Esophagus squamous epithelium (tissue), 5 donors: ENCODE data around the gene SACM1L. TPM values are rescaled to one million over a fixed set of nuclear protein-coding genes. Genes with fewer than 3 reads are reported as not detected.
"Not testable (repeated sequence)": the region's sequence is repeated elsewhere in the genome, so short reads cannot be mapped to it uniquely, and the experiment has no call there.

Experiments used
- DNase-seq: peaks from one replicate; lab custom pipeline; 2025; lab: John Stamatoyannopoulos, UW
- H3K27ac ChIP-seq, 4 donors: fragments of 200-600 bp; sonication (generic); one replicate each; pipeline ENCODE4 v1.5.1; 2016 to 2019; ENCODE audit warnings: mild to moderate bottlenecking in 1 of 4
- H3K27me3 ChIP-seq, 4 donors: fragments of 200-600 bp; sonication (generic); 1 replicate in 3 of 4; 2 replicates in 1 of 4; pipeline versions ENCODE4 v1.5.1 to v1.6.0; 2017 to 2021; ENCODE audit warnings: antibody characterized with exemption in 1 of 4
- H3K36me3 ChIP-seq, 3 donors: fragments of 200-600 bp; sonication (generic); one replicate each; pipeline ENCODE4 v1.5.1; 2016 to 2019
- H3K4me1 ChIP-seq, 3 donors: fragments of 200-600 bp; sonication (generic); one replicate each; pipeline ENCODE4 v1.5.1; 2017 to 2019
- H3K4me3 ChIP-seq, 4 donors: fragments of 200-600 bp; sonication (generic); 1 replicate in 3 of 4; 2 replicates in 1 of 4; pipeline ENCODE4 v1.5.1; 2016 to 2019; ENCODE audit warnings: mild to moderate bottlenecking in 2 of 4, moderate library complexity in 1 of 4
- H3K9me3 ChIP-seq, 3 donors: fragments of 200-600 bp; sonication (generic); one replicate each; pipeline ENCODE4 v1.5.1; 2016 to 2019
- CTCF ChIP-seq, 6 experiments: fragments of 450-650 bp in 4 of 6; fragments of 200-600 bp in 2 of 6; sonication (generic) in 2 of 6; IDR thresholded peaks; one replicate each; pipeline ENCODE4 v1.5.1; 2016 to 2019; ENCODE audit warnings: antibody characterized with exemption in 6 of 6, mild to moderate bottlenecking in 4 of 6, moderate library complexity in 4 of 6
- POLR2A ChIP-seq, 4 donors: fragments of 450-650 bp; IDR thresholded peaks; one replicate each; pipeline ENCODE4 v1.6.1; 2017; ENCODE audit warnings: antibody characterized with exemption in 4 of 4, mild to moderate bottlenecking in 4 of 4, moderate library complexity in 3 of 4
- WGBS, 2 donors: methylation state at CpG; one replicate each; pipeline ENCODE4 v1.1.5; 2018; 5-methylcytosine and 5-hydroxymethylcytosine counted together
- intact Hi-C: fragments of 100-400 bp; cut with DNase I; formaldehyde crosslinking; loops from one replicate; pipeline ENCODE4 v1.15.0; 2022
- total RNA-seq, 4 donors: library from RNA; depleted of rRNA; stranded (reverse); fragments of >200 nt; gene quantifications; one replicate each; pipeline ENCODE4 v1.1.0, GENCODE V29; 2016
- donor health status: DM: yes; HTN: yes; CAD: no.

SACM1L gene
- total RNA-seq, 4 donors from 2014 or later, result 22.7 to 42.2 (median 27.2) TPM

GRCh38 chr3:45691842-45692241, 2.6 kb downstream of the SACM1L start:
- no peak for DNase-seq
- Histone ChIP-seq H3K4me3 (no peak overlapping the region), H3K4me1 (peaks cover 21 to 72% (median 41%) of the 10 kb centered on the region in 3 donors), H3K36me3 (peaks cover 0 to 22% (median 0%) of the 10 kb centered on the region in 3 donors), H3K9me3 (no peaks in the 10 kb centered on the region), H3K27ac (no peak overlapping the region), H3K27me3 (no peaks in the 10 kb centered on the region)
- intact Hi-C loops, result no loop called here
- TF ChIP-seq CTCF (IDR thresholded peaks at IDR 0.05), result no peak
- TF ChIP-seq POLR2A (IDR thresholded peaks at IDR 0.05), result no peak
- WGBS, 2 donors, result 86 to 92% methylated on average over 2 of the region's 2 CpGs

GRCh38 chr3:45692866-45693265, 3.7 kb downstream of the SACM1L start:
- no peak for DNase-seq
- H3K27ac ChIP-seq, result peak overlapping the region in 2 of 4 donors; percentile 8 to 20
- H3K27me3 ChIP-seq, result no peaks in the 10 kb centered on the region
- H3K4me3 ChIP-seq, result no peak overlapping the region
- WGBS, 2 donors, result 58 to 65% methylated on average over 3 of the region's 3 CpGs
- TF ChIP-seq CTCF (IDR thresholded peaks at IDR 0.05) (no peak), POLR2A (IDR thresholded peaks at IDR 0.05) (no peak)
- no peaks in the 10 kb centered on the region for H3K9me3 ChIP-seq
- intact Hi-C loops, result no loop called here
- H3K4me1 ChIP-seq, result peaks cover 20 to 67% (median 41%) of the 10 kb centered on the region in 3 donors
- H3K36me3 ChIP-seq, result peaks cover 0 to 22% (median 0%) of the 10 kb centered on the region in 3 donors

GRCh38 chr3:45693941-45694521, 4.8 kb downstream of the SACM1L start:
- H3K27ac ChIP-seq, result peak overlapping the region in 3 of 4 donors; percentile 12 to 31 (median 29)
- no peak for DNase-seq
- H3K27me3 ChIP-seq, result no peaks in the 10 kb centered on the region
- no peaks in the 10 kb centered on the region for H3K9me3 ChIP-seq
- TF ChIP-seq POLR2A (IDR thresholded peaks at IDR 0.05) (no peak), CTCF (IDR thresholded peaks at IDR 0.05) (no peak)
- H3K4me3 ChIP-seq, result no peak overlapping the region
- intact Hi-C loops, result no loop called here
- H3K4me1 ChIP-seq, result peaks cover 11 to 58% (median 41%) of the 10 kb centered on the region in 3 donors
- 61 to 64% methylated on average over 3 of the region's 3 CpGs for WGBS, 2 donors
- peaks cover 0 to 28% (median 0%) of the 10 kb centered on the region in 3 donors for H3K36me3 ChIP-seq

- peaks cover 11 to 52% (median 41%) of the 10 kb centered on the region in 3 donors for H3K4me1 ChIP-seq
- DNase-seq, intact Hi-C loops, H3K27ac ChIP-seq, H3K9me3 ChIP-seq, H3K27me3 ChIP-seq, H3K4me3 ChIP-seq: not testable (repeated sequence)
- H3K36me3 ChIP-seq, result peaks cover 0 to 28% (median 0%) of the 10 kb centered on the region in 3 donors
- 77 to 86% methylated on average over 4 of the region's 4 CpGs for WGBS, 2 donors
These were observed 6.0 kb downstream of the SACM1L start for GRCh38 chr3:45695166-45695565.

GRCh38 chr3:45700570-45701073, 11.4 kb downstream of the SACM1L start:
- Histone ChIP-seq H3K36me3 (peaks cover 0 to 40% (median 6%) of the 10 kb centered on the region in 3 donors), H3K9me3 (no peaks in the 10 kb centered on the region), H3K4me3 (no peak overlapping the region), H3K27me3 (no peaks in the 10 kb centered on the region), H3K4me1 (no peaks in the 10 kb centered on the region), H3K27ac (no peak overlapping the region)
- WGBS, 2 donors, result 93 to 99% methylated on average over 6 of the region's 6 CpGs
- intact Hi-C loops, result no loop called here
- no peak for DNase-seq
- no peak for TF ChIP-seq POLR2A (IDR thresholded peaks at IDR 0.05)
- no peak for TF ChIP-seq CTCF (IDR thresholded peaks at IDR 0.05)
